Measurements from ENCODE around the gene FBXO34. TPM values are rescaled to one million over a fixed set of nuclear protein-coding genes. Genes with fewer than 3 reads are reported as not detected.

Gene FBXO34
- total and polyA plus RNA-seq, 2 of the 13 experiments (the other 11 are each of a cell fraction or from before 2014, with no cell fraction given), result 8.8 to 13.5 TPM

DNA sequence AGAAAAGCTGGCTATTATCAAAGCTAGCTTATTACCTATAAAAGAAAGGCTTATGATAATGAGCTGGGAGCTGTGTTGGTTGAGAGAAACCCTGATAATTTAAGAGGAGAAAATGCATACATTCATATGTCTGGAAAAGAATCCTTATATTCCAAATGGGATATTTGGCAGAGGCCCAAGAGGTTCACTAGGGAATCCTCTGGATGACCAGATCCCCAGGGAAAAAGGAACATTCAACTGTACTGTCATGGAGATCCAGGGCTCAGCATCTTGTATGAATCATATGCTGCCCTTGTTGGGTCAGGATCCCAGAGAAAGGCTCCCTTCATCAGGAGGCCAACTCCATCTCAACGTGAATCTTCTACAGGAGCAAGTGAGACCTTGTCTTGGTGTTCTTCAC is 16.6 kb upstream of the FBXO34 start (continued):
- no peak for TF ChIP-seq ZNF564 (CRISPR knock-in tag; IDR thresholded peaks at IDR 0.05)

DNA sequence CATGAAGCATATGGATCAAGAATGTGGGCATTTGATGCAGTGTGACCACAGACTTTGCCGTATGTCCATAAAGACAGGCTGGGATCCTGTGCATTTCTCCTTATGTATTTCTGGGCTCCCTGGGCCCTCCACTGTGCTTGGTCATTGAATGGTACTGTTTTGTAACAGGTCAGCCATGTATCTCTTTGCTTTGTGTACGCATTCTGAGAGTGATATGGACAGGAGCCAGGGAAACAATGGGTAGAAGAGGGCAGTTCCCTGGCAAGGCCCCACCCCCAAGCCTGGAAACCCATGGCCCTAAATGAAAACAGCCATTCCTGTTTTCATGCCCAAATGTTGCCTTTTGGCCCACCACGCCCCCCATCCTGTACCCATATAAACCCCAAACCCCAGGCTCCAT is 15.2 kb upstream of the FBXO34 start:
- H2AFZ ChIP-seq (ENCODE audit: low read length), result no peak overlapping the region
- ATAC-seq, result no peak
- H3K4me3 ChIP-seq (replicated peaks in 1 of 3; ENCODE audit: insufficient read depth in 1 of 3, low read depth in 2 of 3, low read length in 3 of 3), result no peak overlapping the region
- WGBS (ENCODE audit: low lambda C conversion rate), result 6% methylated on average over 3 of the region's 3 CpGs
- FAIRE-seq, result no peak
- no peaks in the 10 kb centered on the region for H3K9me3 ChIP-seq (ENCODE audit: low read length)
- no peak for DNase-seq (ENCODE audit: low spot score)
- no peaks in the 10 kb centered on the region for H4K20me1 ChIP-seq (ENCODE audit: insufficient read depth, low read length)
- in situ Hi-C loops (cut with HindIII; ENCODE audit: extremely low pct_ligation_motif_present, low pct_unique_long_range_greater_than_20kb), result no loop called here
- H3K4me1 ChIP-seq (ENCODE audit: insufficient read depth, low read length), result no peaks in the 10 kb centered on the region
- ChIA-PET POLR2A (no interaction called here), CTCF (ENCODE audit: low intra/inter-chr PET ratio, low total read pairs) (no interaction called here)
- no peaks in the 10 kb centered on the region for H3K79me2 ChIP-seq (ENCODE audit: insufficient read depth, low read length)
- no peaks in the 10 kb centered on the region for H3K36me3 ChIP-seq (replicated peaks in 1 of 2; ENCODE audit: control insufficient read depth in 1 of 2, insufficient read depth in 2 of 2, low read length in 2 of 2)
- intact Hi-C loops (cut with micrococcal nuclease; ENCODE audit: unreplicated experiment), result no loop called here
- H3K27ac ChIP-seq (ENCODE audit: extremely low read length, insufficient read depth, low read length), result no peak overlapping the region
- H3K4me2 ChIP-seq (ENCODE audit: low read depth, low read length), result no peak overlapping the region
- no peak overlapping the region for H3K9ac ChIP-seq (ENCODE audit: insufficient read depth, low read depth, low read length)
- no TSS peak for BruUV-seq (replicated peaks)
- TF ChIP-seq ZNF253 (CRISPR knock-in tag; IDR thresholded peaks at IDR 0.05; ENCODE audit: borderline replicate concordance), result no peak
- TF ChIP-seq, protein P1, sequence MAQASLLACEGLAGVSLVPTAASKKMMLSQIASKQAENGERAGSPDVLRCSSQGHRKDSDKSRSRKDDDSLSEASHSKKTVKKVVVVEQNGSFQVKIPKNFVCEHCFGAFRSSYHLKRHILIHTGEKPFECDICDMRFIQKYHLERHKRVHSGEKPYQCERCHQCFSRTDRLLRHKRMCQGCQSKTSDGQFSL (CRISPR knock-in tag; IDR thresholded peaks at IDR 0.05), result no peak
- no peak for TF ChIP-seq RARG (CRISPR knock-in tag; IDR thresholded peaks at IDR 0.05; ENCODE audit: low read depth)
- no peak for TF ChIP-seq KDM3A (CRISPR knock-in tag; IDR thresholded peaks at IDR 0.05; ENCODE audit: low read depth)
- H3K27me3 ChIP-seq (ENCODE audit: control insufficient read depth in 1 of 2, insufficient read depth in 2 of 2, low read length in 2 of 2), result peaks cover 2 to 21% of the 10 kb centered on the region in 2 experiments; a peak in 3 of 5 replicates

DNA sequence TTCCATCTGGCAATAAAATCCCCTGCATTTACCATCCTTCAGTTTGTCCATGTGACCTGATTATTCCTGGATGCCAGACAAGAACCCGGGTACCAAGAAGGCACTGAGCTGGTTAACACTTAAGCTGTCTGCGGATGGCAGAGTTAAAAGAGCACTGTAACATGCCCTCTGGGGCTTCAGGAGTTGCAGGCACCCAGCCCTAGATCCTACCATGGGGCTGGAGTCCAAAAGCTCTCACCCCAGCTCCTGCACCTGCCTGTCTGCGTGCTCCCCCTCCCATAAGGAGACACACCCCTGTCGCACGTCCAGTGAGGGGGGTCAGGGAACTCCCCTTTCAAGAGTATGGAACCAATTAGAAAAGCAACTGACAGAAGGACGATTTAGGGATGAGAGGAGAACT is 14.6 kb upstream of the FBXO34 start:
- Histone ChIP-seq H3K9me3 (ENCODE audit: low read length) (no peaks in the 10 kb centered on the region), H3K4me3 (replicated peaks in 1 of 3; ENCODE audit: insufficient read depth in 1 of 3, low read depth in 2 of 3, low read length in 3 of 3) (no peak overlapping the region), H3K9ac (ENCODE audit: insufficient read depth, low read depth, low read length) (no peak overlapping the region), H3K79me2 (ENCODE audit: insufficient read depth, low read length) (no peaks in the 10 kb centered on the region), H3K4me2 (ENCODE audit: low read depth, low read length) (no peak overlapping the region), H2AFZ (ENCODE audit: low read length) (no peak overlapping the region), H4K20me1 (ENCODE audit: insufficient read depth, low read length) (no peaks in the 10 kb centered on the region), H3K27ac (ENCODE audit: extremely low read length, insufficient read depth, low read length) (no peak overlapping the region), H3K36me3 (replicated peaks in 1 of 2; ENCODE audit: control insufficient read depth in 1 of 2, insufficient read depth in 2 of 2, low read length in 2 of 2) (no peaks in the 10 kb centered on the region), H3K27me3 (ENCODE audit: control insufficient read depth in 1 of 2, insufficient read depth in 2 of 2, low read length in 2 of 2) (peaks cover 2 to 21% of the 10 kb centered on the region in 2 experiments; a peak in 3 of 5 replicates), H3K4me1 (ENCODE audit: insufficient read depth, low read length) (no peaks in the 10 kb centered on the region)
- POLR2A ChIA-PET, result no interaction called here
- CTCF ChIA-PET (ENCODE audit: low intra/inter-chr PET ratio, low total read pairs), result no interaction called here
- FAIRE-seq (no peak), ATAC-seq (no peak), DNase-seq (ENCODE audit: low spot score) (no peak)
- in situ Hi-C loops (cut with HindIII; ENCODE audit: extremely low pct_ligation_motif_present, low pct_unique_long_range_greater_than_20kb) (no loop called here), intact Hi-C loops (cut with micrococcal nuclease; ENCODE audit: unreplicated experiment) (no loop called here)
- no TSS peak for BruUV-seq (replicated peaks)
- WGBS (ENCODE audit: low lambda C conversion rate), result 20% methylated on average over 5 of the region's 6 CpGs
- no peak for TF ChIP-seq NR1H2 (CRISPR knock-in tag; IDR thresholded peaks at IDR 0.05; ENCODE audit: borderline replicate concordance, low read depth)
- TF ChIP-seq, protein P2, sequence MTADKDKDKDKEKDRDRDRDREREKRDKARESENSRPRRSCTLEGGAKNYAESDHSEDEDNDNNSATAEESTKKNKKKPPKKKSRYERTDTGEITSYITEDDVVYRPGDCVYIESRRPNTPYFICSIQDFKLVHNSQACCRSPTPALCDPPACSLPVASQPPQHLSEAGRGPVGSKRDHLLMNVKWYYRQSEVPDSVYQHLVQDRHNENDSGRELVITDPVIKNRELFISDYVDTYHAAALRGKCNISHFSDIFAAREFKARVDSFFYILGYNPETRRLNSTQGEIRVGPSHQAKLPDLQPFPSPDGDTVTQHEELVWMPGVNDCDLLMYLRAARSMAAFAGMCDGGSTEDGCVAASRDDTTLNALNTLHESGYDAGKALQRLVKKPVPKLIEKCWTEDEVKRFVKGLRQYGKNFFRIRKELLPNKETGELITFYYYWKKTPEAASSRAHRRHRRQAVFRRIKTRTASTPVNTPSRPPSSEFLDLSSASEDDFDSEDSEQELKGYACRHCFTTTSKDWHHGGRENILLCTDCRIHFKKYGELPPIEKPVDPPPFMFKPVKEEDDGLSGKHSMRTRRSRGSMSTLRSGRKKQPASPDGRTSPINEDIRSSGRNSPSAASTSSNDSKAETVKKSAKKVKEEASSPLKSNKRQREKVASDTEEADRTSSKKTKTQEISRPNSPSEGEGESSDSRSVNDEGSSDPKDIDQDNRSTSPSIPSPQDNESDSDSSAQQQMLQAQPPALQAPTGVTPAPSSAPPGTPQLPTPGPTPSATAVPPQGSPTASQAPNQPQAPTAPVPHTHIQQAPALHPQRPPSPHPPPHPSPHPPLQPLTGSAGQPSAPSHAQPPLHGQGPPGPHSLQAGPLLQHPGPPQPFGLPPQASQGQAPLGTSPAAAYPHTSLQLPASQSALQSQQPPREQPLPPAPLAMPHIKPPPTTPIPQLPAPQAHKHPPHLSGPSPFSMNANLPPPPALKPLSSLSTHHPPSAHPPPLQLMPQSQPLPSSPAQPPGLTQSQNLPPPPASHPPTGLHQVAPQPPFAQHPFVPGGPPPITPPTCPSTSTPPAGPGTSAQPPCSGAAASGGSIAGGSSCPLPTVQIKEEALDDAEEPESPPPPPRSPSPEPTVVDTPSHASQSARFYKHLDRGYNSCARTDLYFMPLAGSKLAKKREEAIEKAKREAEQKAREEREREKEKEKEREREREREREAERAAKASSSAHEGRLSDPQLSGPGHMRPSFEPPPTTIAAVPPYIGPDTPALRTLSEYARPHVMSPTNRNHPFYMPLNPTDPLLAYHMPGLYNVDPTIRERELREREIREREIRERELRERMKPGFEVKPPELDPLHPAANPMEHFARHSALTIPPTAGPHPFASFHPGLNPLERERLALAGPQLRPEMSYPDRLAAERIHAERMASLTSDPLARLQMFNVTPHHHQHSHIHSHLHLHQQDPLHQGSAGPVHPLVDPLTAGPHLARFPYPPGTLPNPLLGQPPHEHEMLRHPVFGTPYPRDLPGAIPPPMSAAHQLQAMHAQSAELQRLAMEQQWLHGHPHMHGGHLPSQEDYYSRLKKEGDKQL (CRISPR knock-in tag; IDR thresholded peaks at IDR 0.05; ENCODE audit: low read depth), result no peak
- no peak for TF ChIP-seq ZSCAN30 (CRISPR knock-in tag; IDR thresholded peaks at IDR 0.05)
- TF ChIP-seq AKAP8 (CRISPR knock-in tag; IDR thresholded peaks at IDR 0.05), result no peak
- no peak for TF ChIP-seq ZNF891 (CRISPR knock-in tag; IDR thresholded peaks at IDR 0.05)
- TF ChIP-seq ZNF3 (CRISPR knock-in tag; IDR thresholded peaks at IDR 0.05), result no peak
- TF ChIP-seq NR2F6 (IDR thresholded peaks at IDR 0.05), result no peak
- no peak for TF ChIP-seq NR2F6 (CRISPR knock-in tag; IDR thresholded peaks at IDR 0.05)

Data from HepG2 (cell line).